Type B pancreatic cell (in vitro differentiated cells): ENCODE results near the gene RIOK2. TPM values are rescaled to one million over a fixed set of nuclear protein-coding genes. Genes with fewer than 3 reads are reported as not detected.

Source experiments
- DNase-seq: peaks from one replicate; pipeline ENCODE4 v3.0.0; 2021; ENCODE audit warnings: mixed read lengths; ENCODE audit not compliant: unreplicated experiment; ENCODE audit errors: extremely low spot score
- H3K27ac Mint-ChIP-seq: 2 replicates; pipeline ENCODE4 v1.8.0; 2021; ENCODE audit warnings: mild to moderate bottlenecking, mixed read lengths
- H3K27me3 Mint-ChIP-seq: 2 replicates; pipeline ENCODE4 v1.8.0; 2021; ENCODE audit warnings: mixed read lengths
- H3K36me3 Mint-ChIP-seq: 2 replicates; pipeline ENCODE4 v1.8.0; 2021; ENCODE audit warnings: mixed read lengths
- H3K4me1 Mint-ChIP-seq: one replicate; pipeline ENCODE4 v1.8.0; 2021; ENCODE audit warnings: mixed read lengths; ENCODE audit not compliant: unreplicated experiment
- H3K4me3 Mint-ChIP-seq: 2 replicates; pipeline ENCODE4 v1.8.0; 2021; ENCODE audit warnings: mild to moderate bottlenecking, mixed read lengths
- H3K9me3 Mint-ChIP-seq: 2 replicates; pipeline ENCODE4 v1.8.0; 2021; ENCODE audit warnings: mixed read lengths
- total RNA-seq: library from RNA; stranded (reverse); gene quantifications from 2 replicates; pipeline ENCODE4 v1.2.1, GENCODE V29; 2021; ENCODE audit warnings: low replicate concordance
- TF ChIP-seq, protein P1 (sequence below): fragments of 200-600 bp; sonication (generic); conservative IDR thresholded peaks from 2 replicates; pipeline ENCODE4 v1.5.0; 2021; ENCODE audit warnings: antibody characterized with exemption, mild to moderate bottlenecking

RIOK2 gene
- total RNA-seq, 1 donor from 2014 or later = 35.1 TPM

- Mint-ChIP-seq H3K27ac (no peak overlapping the region), H3K36me3 (peaks cover 13% of the 10 kb centered on the region), H3K9me3 (no peaks in the 10 kb centered on the region), H3K27me3 (peaks cover 5% of the 10 kb centered on the region), H3K4me3 (no peak overlapping the region), H3K4me1 (peaks cover 43% of the 10 kb centered on the region)
- TF ChIP-seq, protein P1, sequence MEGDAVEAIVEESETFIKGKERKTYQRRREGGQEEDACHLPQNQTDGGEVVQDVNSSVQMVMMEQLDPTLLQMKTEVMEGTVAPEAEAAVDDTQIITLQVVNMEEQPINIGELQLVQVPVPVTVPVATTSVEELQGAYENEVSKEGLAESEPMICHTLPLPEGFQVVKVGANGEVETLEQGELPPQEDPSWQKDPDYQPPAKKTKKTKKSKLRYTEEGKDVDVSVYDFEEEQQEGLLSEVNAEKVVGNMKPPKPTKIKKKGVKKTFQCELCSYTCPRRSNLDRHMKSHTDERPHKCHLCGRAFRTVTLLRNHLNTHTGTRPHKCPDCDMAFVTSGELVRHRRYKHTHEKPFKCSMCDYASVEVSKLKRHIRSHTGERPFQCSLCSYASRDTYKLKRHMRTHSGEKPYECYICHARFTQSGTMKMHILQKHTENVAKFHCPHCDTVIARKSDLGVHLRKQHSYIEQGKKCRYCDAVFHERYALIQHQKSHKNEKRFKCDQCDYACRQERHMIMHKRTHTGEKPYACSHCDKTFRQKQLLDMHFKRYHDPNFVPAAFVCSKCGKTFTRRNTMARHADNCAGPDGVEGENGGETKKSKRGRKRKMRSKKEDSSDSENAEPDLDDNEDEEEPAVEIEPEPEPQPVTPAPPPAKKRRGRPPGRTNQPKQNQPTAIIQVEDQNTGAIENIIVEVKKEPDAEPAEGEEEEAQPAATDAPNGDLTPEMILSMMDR = peak; percentile 51
- DNase-seq = no peak
Observed at GRCh38 chr5:97134634-97135033, 48.4 kb downstream of the RIOK2 start.

GRCh38 chr5:97133101-97133500 is 49.9 kb downstream of the RIOK2 start:
- Mint-ChIP-seq H3K27ac (no peak overlapping the region), H3K9me3 (peaks cover 11% of the 10 kb centered on the region), H3K4me3 (no peak overlapping the region), H3K4me1 (peaks cover 31% of the 10 kb centered on the region), H3K36me3 (peaks cover 19% of the 10 kb centered on the region), H3K27me3 (peaks cover 14% of the 10 kb centered on the region)
- no peak for DNase-seq
- TF ChIP-seq, protein P1 = no peak

DNA sequence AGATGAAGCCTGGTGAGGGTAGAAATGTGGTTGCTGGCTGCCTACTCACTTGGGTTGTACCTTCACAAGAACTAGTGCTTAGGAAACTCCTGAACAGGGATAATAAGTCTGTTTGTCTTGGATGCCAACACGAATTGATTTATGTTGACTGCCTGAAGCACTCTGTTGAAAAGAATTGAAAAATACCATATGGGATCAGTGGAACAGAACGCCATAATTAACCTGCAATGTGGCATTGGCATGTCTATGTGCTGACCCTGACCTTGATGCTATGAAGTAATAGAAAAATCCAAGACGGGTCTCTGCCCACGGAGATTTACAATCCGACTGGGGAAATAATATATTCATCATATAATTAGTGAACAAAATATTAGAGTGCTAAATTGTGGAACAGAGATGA is 51.1 kb downstream of the RIOK2 start:
- Mint-ChIP-seq H3K36me3 (peaks cover 19% of the 10 kb centered on the region), H3K27me3 (peaks cover 14% of the 10 kb centered on the region), H3K27ac (no peak overlapping the region), H3K9me3 (peaks cover 11% of the 10 kb centered on the region), H3K4me1 (peaks cover 29% of the 10 kb centered on the region), H3K4me3 (no peak overlapping the region)
- no peak for DNase-seq
- TF ChIP-seq, protein P1 = no peak

GRCh38 chr5:97131139-97131710 is 51.8 kb downstream of the RIOK2 start:
- H3K36me3 Mint-ChIP-seq = peaks cover 20% of the 10 kb centered on the region
- peaks cover 14% of the 10 kb centered on the region for H3K27me3 Mint-ChIP-seq
- no peak overlapping the region for H3K4me3 Mint-ChIP-seq
- H3K9me3 Mint-ChIP-seq = peaks cover 11% of the 10 kb centered on the region
- DNase-seq = no peak
- no peak overlapping the region for H3K27ac Mint-ChIP-seq
- peaks cover 25% of the 10 kb centered on the region for H3K4me1 Mint-ChIP-seq
- TF ChIP-seq, protein P1 = no peak

GRCh38 chr5:97127727-97128126 is 55.3 kb downstream of the RIOK2 start:
- no peak for DNase-seq
- no peak overlapping the region for H3K4me3 Mint-ChIP-seq
- H3K27ac Mint-ChIP-seq = no peak overlapping the region
- peaks cover 25% of the 10 kb centered on the region for H3K27me3 Mint-ChIP-seq
- H3K36me3 Mint-ChIP-seq = peaks cover 23% of the 10 kb centered on the region
- H3K4me1 Mint-ChIP-seq = peaks cover 16% of the 10 kb centered on the region
- peaks cover 15% of the 10 kb centered on the region for H3K9me3 Mint-ChIP-seq
- TF ChIP-seq, protein P1 = no peak
